OCI-LY7 (cell line): Measurements from ENCODE around the gene TK1. TPM values are rescaled to one million over a fixed set of nuclear protein-coding genes. Genes with fewer than 3 reads are reported as not detected.

Experiments
- BruUV-seq: library from RNA; stranded (reverse); fragments of 400-500 nt; replicated peaks from 2 replicates; lab custom pipeline; 2021; lab: Mats Ljungman, UMichigan
- CTCF ChIA-PET: fragments of 300-600 bp; sonication (Branson Sonifier 250); formaldehyde crosslinking; loops from one replicate; lab custom pipeline; 2022; ENCODE audit warnings: antibody characterized with exemption; ENCODE audit not compliant: unreplicated experiment; lab: Charles Lee
- POLR2A ChIA-PET: fragments of 300-600 bp; sonication (Branson Sonifier 250); formaldehyde crosslinking; loops from one replicate; lab custom pipeline; 2022; ENCODE audit warnings: antibody characterized with exemption; lab: Charles Lee
- DNase-seq: peaks from one replicate; pipeline ENCODE4 v3.0.0-alpha.2; 2015; ENCODE audit warnings: low spot score
- H2AFZ ChIP-seq: fragments of 200-600 bp; sonication (generic), shearing (Covaris generic); 2 replicates; pipeline ENCODE4 v1.6.1; 2014; ENCODE audit warnings: mild to moderate bottlenecking, antibody characterized with exemption, low read length, moderate library complexity
- H3K27ac ChIP-seq: fragments of 200-600 bp; sonication (generic); 2 replicates; pipeline ENCODE4 v1.5.1; 2014; ENCODE audit warnings: mixed run types, low read depth, mild to moderate bottlenecking, moderate library complexity, low read length, inconsistent platforms; ENCODE audit not compliant: poor library complexity, severe bottlenecking
- H3K36me3 ChIP-seq: fragments of 200-600 bp; sonication (generic); 2 replicates; pipeline ENCODE4 v1.6.1; 2014; ENCODE audit warnings: mild to moderate bottlenecking, antibody characterized with exemption, low read length, moderate library complexity, mixed read lengths; ENCODE audit not compliant: insufficient read depth
- H3K4me1 ChIP-seq: fragments of 200-600 bp; sonication (generic); 2 replicates; pipeline ENCODE4 v1.5.1; 2014; ENCODE audit warnings: mild to moderate bottlenecking, low read length; ENCODE audit not compliant: insufficient read depth, poor library complexity, severe bottlenecking
- H3K4me2 ChIP-seq: fragments of 200-600 bp; sonication (generic); 2 replicates; pipeline ENCODE4 v1.6.1; 2014; ENCODE audit warnings: mild to moderate bottlenecking, low read length
- H3K4me3 ChIP-seq: fragments of 200-600 bp; sonication (generic); 2 replicates; pipeline ENCODE4 v1.5.1; 2014; ENCODE audit warnings: mild to moderate bottlenecking, low read depth, low read length; ENCODE audit not compliant: poor library complexity, severe bottlenecking
- H3K79me2 ChIP-seq: fragments of 200-600 bp; sonication (generic); 2 replicates; pipeline ENCODE4 v1.6.1; 2016; ENCODE audit warnings: low read depth, mild to moderate bottlenecking, low read length, moderate library complexity, mixed read lengths; ENCODE audit not compliant: insufficient read depth
- H3K9me2 ChIP-seq: fragments of 200-600 bp; sonication (generic); 2 replicates; pipeline ENCODE4 v1.6.1; 2016; ENCODE audit warnings: mild to moderate bottlenecking, low read length, mixed read lengths; ENCODE audit not compliant: insufficient read depth
- H3K9me3 ChIP-seq: fragments of 200-600 bp; sonication (generic); 2 replicates; pipeline ENCODE4 v1.6.1; 2014; ENCODE audit warnings: mild to moderate bottlenecking, mixed run types, low read length, mixed read lengths
- H4K20me1 ChIP-seq: fragments of 200-600 bp; sonication (generic); 2 replicates; pipeline ENCODE4 v1.6.1; 2014; ENCODE audit warnings: mild to moderate bottlenecking, antibody characterized with exemption, low read length, moderate library complexity, mixed read lengths; ENCODE audit not compliant: insufficient read depth
- EZH2phosphoT487 ChIP-seq: fragments of 200-600 bp; sonication (generic); IDR thresholded peaks from 2 replicates; pipeline ENCODE4 v1.6.1; 2018; ENCODE audit warnings: low read depth, borderline replicate concordance, mild to moderate bottlenecking, mixed run types, antibody characterized with exemption, low read length, moderate library complexity, mixed read lengths
- intact Hi-C: fragments of 100-400 bp; cut with micrococcal nuclease; formaldehyde crosslinking; loops from one replicate; pipeline ENCODE4 v1.10.0; 2022; ENCODE audit not compliant: unreplicated experiment
- total RNA-seq, 2 experiments: library from RNA; depleted of rRNA in 1 of 2; stranded (reverse); fragments of >200 nt in 1 of 2; shearing (Covaris generic) in 1 of 2; gene quantifications; 2 replicates each; pipeline ENCODE4 v1.2.3, GENCODE V29; 2014 to 2022
- TF ChIP-seq, protein P1 (sequence below): fragments of 200-600 bp; sonication (generic); conservative IDR thresholded peaks from 2 replicates; pipeline ENCODE4 v1.5.1; 2014; ENCODE audit warnings: mild to moderate bottlenecking, antibody characterized with exemption, low read length, moderate library complexity, mixed read lengths

TK1 gene
- total RNA-seq, 2 experiments from 2014 or later, result 108 to 149 TPM

DNA sequence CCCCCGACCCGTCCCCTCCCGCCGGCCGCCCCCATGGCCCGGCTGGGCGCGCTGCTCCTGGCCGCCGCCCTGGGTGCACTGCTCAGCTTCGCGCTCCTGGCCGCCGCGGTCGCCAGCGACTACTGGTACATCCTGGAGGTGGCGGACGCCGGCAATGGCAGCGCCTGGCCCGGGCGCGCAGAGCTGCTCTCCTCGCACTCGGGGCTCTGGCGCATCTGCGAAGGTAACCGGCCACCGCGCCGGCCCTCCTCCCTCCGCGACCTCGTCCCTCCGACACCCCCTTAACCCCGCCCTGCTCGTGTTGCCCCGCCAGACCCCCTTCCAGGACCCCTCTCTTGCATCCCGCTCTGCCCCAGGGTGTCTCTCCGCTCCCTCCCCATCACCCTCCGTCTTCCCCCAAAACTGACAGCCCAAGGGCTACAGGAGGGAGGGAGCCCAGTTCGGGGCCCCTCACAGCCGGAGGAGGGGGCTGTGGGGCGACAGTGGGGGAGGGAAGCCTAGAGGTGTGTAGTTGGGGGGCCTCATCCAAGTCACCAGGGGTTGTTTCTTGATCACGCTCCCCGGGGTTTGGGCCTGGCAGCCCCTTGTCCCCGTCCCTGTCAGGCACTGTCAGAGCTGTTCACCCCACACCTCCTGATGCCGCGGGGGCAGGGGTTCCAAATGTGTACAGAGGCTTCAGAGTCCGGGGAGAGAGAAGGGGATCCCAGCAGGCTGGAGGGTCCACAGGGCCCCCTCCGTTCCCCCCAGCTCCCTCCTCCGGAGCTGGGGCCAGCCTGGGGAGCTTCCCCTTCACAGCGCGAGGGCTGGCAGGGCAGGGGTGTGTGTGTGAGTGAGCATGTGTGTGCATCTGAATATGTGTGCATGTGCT is 45.4 kb upstream of the TK1 start:
- TF ChIP-seq EZH2phosphoT487, result no peak
- TF ChIP-seq, protein P1, sequence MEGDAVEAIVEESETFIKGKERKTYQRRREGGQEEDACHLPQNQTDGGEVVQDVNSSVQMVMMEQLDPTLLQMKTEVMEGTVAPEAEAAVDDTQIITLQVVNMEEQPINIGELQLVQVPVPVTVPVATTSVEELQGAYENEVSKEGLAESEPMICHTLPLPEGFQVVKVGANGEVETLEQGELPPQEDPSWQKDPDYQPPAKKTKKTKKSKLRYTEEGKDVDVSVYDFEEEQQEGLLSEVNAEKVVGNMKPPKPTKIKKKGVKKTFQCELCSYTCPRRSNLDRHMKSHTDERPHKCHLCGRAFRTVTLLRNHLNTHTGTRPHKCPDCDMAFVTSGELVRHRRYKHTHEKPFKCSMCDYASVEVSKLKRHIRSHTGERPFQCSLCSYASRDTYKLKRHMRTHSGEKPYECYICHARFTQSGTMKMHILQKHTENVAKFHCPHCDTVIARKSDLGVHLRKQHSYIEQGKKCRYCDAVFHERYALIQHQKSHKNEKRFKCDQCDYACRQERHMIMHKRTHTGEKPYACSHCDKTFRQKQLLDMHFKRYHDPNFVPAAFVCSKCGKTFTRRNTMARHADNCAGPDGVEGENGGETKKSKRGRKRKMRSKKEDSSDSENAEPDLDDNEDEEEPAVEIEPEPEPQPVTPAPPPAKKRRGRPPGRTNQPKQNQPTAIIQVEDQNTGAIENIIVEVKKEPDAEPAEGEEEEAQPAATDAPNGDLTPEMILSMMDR, result no peak
- Histone ChIP-seq H3K4me1 (peaks cover 15% of the 10 kb centered on the region), H3K27ac (no peak overlapping the region), H3K9me2 (no peaks in the 10 kb centered on the region), H3K4me2 (no peak overlapping the region), H4K20me1 (no peaks in the 10 kb centered on the region), H3K79me2 (no peaks in the 10 kb centered on the region), H3K36me3 (no peaks in the 10 kb centered on the region), H3K4me3 (no peak overlapping the region), H2AFZ (no peak overlapping the region), H3K9me3 (no peaks in the 10 kb centered on the region)
- BruUV-seq, result no TSS peak
- intact Hi-C loops, result no loop called here
- no peak for DNase-seq
- ChIA-PET CTCF (interaction anchor here (0.5 kb wide), 1 partner anchor 557 kb away, joined by 3 read pairs; no protein-coding TSS in a partner anchor), POLR2A (no interaction called here)

DNA sequence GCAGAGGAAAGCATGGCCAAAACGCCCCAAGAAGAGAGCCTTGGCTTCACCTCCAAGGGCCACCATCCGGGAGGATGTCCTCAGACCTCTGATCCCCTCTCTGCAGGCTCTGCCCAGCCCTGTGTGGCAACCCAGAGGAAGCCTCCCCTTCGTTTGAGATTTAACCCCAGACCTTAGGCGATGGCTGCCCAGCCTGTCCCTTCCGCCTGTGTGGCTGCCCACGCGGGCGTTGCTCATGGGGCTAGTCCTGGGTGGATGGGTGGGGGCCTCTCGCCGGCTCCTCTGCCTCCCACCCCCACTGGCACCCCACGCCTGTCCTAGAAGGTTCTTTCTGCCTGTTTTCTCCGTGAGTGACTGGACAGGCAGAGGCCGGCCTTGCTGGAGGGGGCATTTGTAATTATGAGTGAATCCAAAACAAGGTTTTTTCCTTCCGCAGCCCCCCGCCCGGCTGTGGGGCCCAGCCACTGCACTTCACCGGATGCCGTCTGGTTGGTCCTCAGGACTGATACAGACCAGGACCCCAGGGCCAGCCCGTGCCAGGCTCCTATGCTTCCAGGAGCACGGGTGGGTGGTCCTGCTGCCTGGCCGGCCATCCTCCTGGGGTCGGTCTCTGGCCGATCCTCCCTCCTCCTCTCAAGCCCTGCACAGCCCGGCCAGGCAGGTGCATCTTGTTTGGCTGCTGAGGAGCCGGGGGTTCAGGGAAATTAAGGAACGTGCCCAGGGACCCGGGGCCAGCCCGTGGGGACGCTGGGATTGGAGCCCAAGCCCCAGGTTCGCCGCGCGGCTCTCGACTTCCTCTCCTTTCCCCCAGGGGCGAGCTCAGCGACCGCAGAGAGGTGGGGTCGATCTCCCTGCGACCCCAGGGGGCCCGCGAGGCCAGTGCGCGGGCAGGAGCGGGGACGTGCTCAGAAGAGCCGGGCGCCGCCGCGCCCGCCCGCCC is 44.4 kb upstream of the TK1 start, which contains the start of gene TMEM235:
TMEM235 (plus strand) TSS at position 636 of the 940 bp plus-strand sequence. CDS start 393 bp downstream, outside the sequence.
- POLR2A ChIA-PET, result no interaction called here

More for the DNA sequence above, 44.4 kb upstream of the TK1 start, which contains the start of gene TMEM235:
- peaks cover 14% of the 10 kb centered on the region for H3K4me1 ChIP-seq
- no peak within 1 kb of the TSS for H2AFZ ChIP-seq
- DNase-seq, result no peak
- intact Hi-C loops, result no loop called here
- no peaks in the 10 kb centered on the region for H3K9me2 ChIP-seq
- H3K27ac ChIP-seq, result no peak within 1 kb of the TSS
- H3K4me3 ChIP-seq, result no peak within 1 kb of the TSS
- no peak within 1 kb of the TSS; the same call in 1 of the 2 replicates for H3K4me2 ChIP-seq
- CTCF ChIA-PET, result interaction anchor here (0.5 kb wide), 1 partner anchor 558 kb away, joined by 3 read pairs; no protein-coding TSS in a partner anchor
- no peak for TF ChIP-seq EZH2phosphoT487
- TF ChIP-seq, protein P1, result no peak
- H3K9me3 ChIP-seq, result no peaks in the 10 kb centered on the region
- H3K79me2 ChIP-seq, result no peaks in the 10 kb centered on the region
- BruUV-seq, result no TSS peak
- no peaks in the 10 kb centered on the region for H3K36me3 ChIP-seq
- no peaks in the 10 kb centered on the region for H4K20me1 ChIP-seq
